Fibroblast of lung (primary cell): Measurements from ENCODE around the gene FBXO30. TPM values are rescaled to one million over a fixed set of nuclear protein-coding genes. Genes with fewer than 3 reads are reported as not detected.

Source experiments
- DNase-seq, 2 donors: peaks; one replicate each; pipeline versions ENCODE4 v3.0.0 to v3.0.0-alpha.2; 2010; ENCODE audit warnings: low read depth in 2 of 2
- H2AFZ ChIP-seq: 2 replicates; pipeline ENCODE4 v1.5.1; 2012; ENCODE audit warnings: low read length, control low read depth, inconsistent platforms
- H3K27ac ChIP-seq: 2 replicates; pipeline ENCODE4 v1.5.1; 2011; ENCODE audit warnings: low read length, control low read depth; ENCODE audit not compliant: insufficient read depth
- H3K27me3 ChIP-seq: 2 replicates; pipeline ENCODE4 v1.5.1; 2011; ENCODE audit warnings: mild to moderate bottlenecking, low read length; ENCODE audit not compliant: control insufficient read depth, insufficient read depth
- H3K36me3 ChIP-seq: 2 replicates; pipeline ENCODE4 v1.5.1; 2011; ENCODE audit warnings: low read length; ENCODE audit not compliant: control insufficient read depth, insufficient read depth
- H3K4me1 ChIP-seq: 2 replicates; pipeline ENCODE4 v1.5.1; 2011; ENCODE audit warnings: low read length; ENCODE audit not compliant: control insufficient read depth, insufficient read depth; ENCODE audit errors: extremely low read depth
- H3K4me2 ChIP-seq: 2 replicates; pipeline ENCODE4 v1.5.1; 2011; ENCODE audit warnings: low read length, control low read depth; ENCODE audit not compliant: insufficient read depth; ENCODE audit errors: extremely low read depth
- H3K4me3 ChIP-seq, 4 experiments: fragments of 200-600 bp in 1 of 4; sonication (generic) in 1 of 4; replicated peaks in 1 of 4; 2 replicates each; pipeline ENCODE4 v1.5.1; 2011 to 2016; ENCODE audit warnings: low read length in 4 of 4, low read depth in 3 of 4, mild to moderate bottlenecking in 3 of 4, control low read depth in 2 of 4, inconsistent platforms in 1 of 4, mixed read lengths in 1 of 4; ENCODE audit not compliant: insufficient read depth in 1 of 4; ENCODE audit errors: control extremely low read depth in 1 of 4
- H3K79me2 ChIP-seq: 2 replicates; pipeline ENCODE4 v1.5.1; 2012; ENCODE audit warnings: mild to moderate bottlenecking, low read length, inconsistent platforms; ENCODE audit not compliant: control insufficient read depth, insufficient read depth
- H3K9ac ChIP-seq: 2 replicates; pipeline ENCODE4 v1.5.1; 2011; ENCODE audit warnings: mild to moderate bottlenecking, low read length, control low read depth; ENCODE audit not compliant: insufficient read depth
- H3K9me3 ChIP-seq: 2 replicates; pipeline ENCODE4 v1.5.1; 2012; ENCODE audit warnings: low read depth, low read length; ENCODE audit not compliant: control insufficient read depth, insufficient read depth
- H4K20me1 ChIP-seq: 2 replicates; pipeline ENCODE4 v1.5.1; 2011; ENCODE audit warnings: low read length; ENCODE audit not compliant: control insufficient read depth, insufficient read depth; ENCODE audit errors: extremely low read depth
- CTCF ChIP-seq, 2 donors: IDR thresholded peaks in 1 of 2; conservative IDR thresholded peaks in 1 of 2; 1 replicate in 1 of 2; 2 replicates in 1 of 2; pipeline ENCODE4 v1.5.1; 2011 to 2012; ENCODE audit warnings: low read length in 2 of 2, control low read depth in 1 of 2, inconsistent platforms in 1 of 2, low read depth in 1 of 2, mild to moderate bottlenecking in 1 of 2
- EZH2 ChIP-seq: IDR thresholded peaks from 2 replicates; pipeline ENCODE4 v1.5.1; 2012; ENCODE audit warnings: low read length, control low read depth, mild to moderate bottlenecking; ENCODE audit errors: missing control alignments
- polyA plus RNA-seq, 2 donors: library from polyadenylated mRNA; depleted of rRNA in 1 of 2; stranded (reverse) in 1 of 2; unstranded in 1 of 2; fragments of >200 nt; gene quantifications; 2 replicates each; pipeline ENCODE4 v1.2.1, GENCODE V29; 2011 to 2012; ENCODE audit warnings: missing spikeins in 1 of 2
- total RNA-seq: library from RNA; depleted of rRNA; stranded (reverse); fragments of >200 nt; gene quantifications from 2 replicates; pipeline ENCODE4 v1.2.1, GENCODE V29; 2014

Gene FBXO30
- total and polyA plus RNA-seq, 2 donors (not counting 1 experiment from before 2014, with no cell fraction given), result 11.6 to 25.9 TPM

GRCh38 chr6:145836772-145837171 is 22.2 kb upstream of the FBXO30 start:
- peak in 1 of 2 donors; percentile 62 for DNase-seq
- Histone ChIP-seq H3K4me3 (no peak overlapping the region), H3K9me3 (no peaks in the 10 kb centered on the region), H3K9ac (no peak overlapping the region), H3K4me2 (no peak overlapping the region), H4K20me1 (no peaks in the 10 kb centered on the region), H3K4me1 (no peaks in the 10 kb centered on the region), H3K27me3 (no peaks in the 10 kb centered on the region), H2AFZ (no peak overlapping the region), H3K79me2 (no peaks in the 10 kb centered on the region), H3K27ac (no peak overlapping the region), H3K36me3 (no peaks in the 10 kb centered on the region)
- TF ChIP-seq EZH2, result no peak
- no peak for TF ChIP-seq CTCF (conservative IDR thresholded peaks at IDR 0.05 in 1 of 2, IDR thresholded peaks at IDR 0.05 in 1 of 2; ENCODE audit: low read depth in 1 of 2, low read length in 2 of 2)

GRCh38 chr6:145836170-145836569 is 21.6 kb upstream of the FBXO30 start:
- peak; percentile 52 to 57 for DNase-seq
- Histone ChIP-seq H3K9me3 (no peaks in the 10 kb centered on the region), H3K27ac (no peak overlapping the region), H3K27me3 (no peaks in the 10 kb centered on the region), H3K9ac (no peak overlapping the region), H3K4me3 (no peak overlapping the region), H3K4me2 (no peak overlapping the region), H3K36me3 (no peaks in the 10 kb centered on the region), H2AFZ (peak overlapping the region; percentile 15), H3K79me2 (no peaks in the 10 kb centered on the region), H4K20me1 (no peaks in the 10 kb centered on the region), H3K4me1 (no peaks in the 10 kb centered on the region)
- no peak for TF ChIP-seq CTCF (conservative IDR thresholded peaks at IDR 0.05 in 1 of 2, IDR thresholded peaks at IDR 0.05 in 1 of 2; ENCODE audit: low read depth in 1 of 2, low read length in 2 of 2)
- TF ChIP-seq EZH2, result no peak

GRCh38 chr6:145830612-145831011 is 16.0 kb upstream of the FBXO30 start:
- Histone ChIP-seq H3K36me3 (no peaks in the 10 kb centered on the region), H3K4me3 (no peak overlapping the region), H3K9me3 (no peaks in the 10 kb centered on the region), H3K27ac (no peak overlapping the region), H3K4me2 (no peak overlapping the region), H3K9ac (no peak overlapping the region), H3K79me2 (no peaks in the 10 kb centered on the region), H3K4me1 (no peaks in the 10 kb centered on the region), H3K27me3 (no peaks in the 10 kb centered on the region), H2AFZ (no peak overlapping the region), H4K20me1 (no peaks in the 10 kb centered on the region)
- no peak for DNase-seq
- TF ChIP-seq CTCF (conservative IDR thresholded peaks at IDR 0.05 in 1 of 2, IDR thresholded peaks at IDR 0.05 in 1 of 2; ENCODE audit: low read depth in 1 of 2, low read length in 2 of 2), result no peak
- no peak for TF ChIP-seq EZH2
